Body of pancreas (tissue), 4 donors: ENCODE results near the gene WBP1L.

Experiments
- POLR2A ChIP-seq, 3 donors: fragments of 450-650 bp; IDR thresholded peaks; one replicate each; pipeline ENCODE4 v1.6.1; 2016; ENCODE audit warnings: antibody characterized with exemption in 3 of 3, mild to moderate bottlenecking in 2 of 3
- TF ChIP-seq, protein P1 (sequence below), 7 experiments: fragments of 450-650 bp in 4 of 7; fragments of 200-600 bp in 3 of 7; sonication (generic) in 3 of 7; IDR thresholded peaks; one replicate each; pipeline ENCODE4 v1.5.1; 2016 to 2019; ENCODE audit warnings: antibody characterized with exemption in 7 of 7

DNA sequence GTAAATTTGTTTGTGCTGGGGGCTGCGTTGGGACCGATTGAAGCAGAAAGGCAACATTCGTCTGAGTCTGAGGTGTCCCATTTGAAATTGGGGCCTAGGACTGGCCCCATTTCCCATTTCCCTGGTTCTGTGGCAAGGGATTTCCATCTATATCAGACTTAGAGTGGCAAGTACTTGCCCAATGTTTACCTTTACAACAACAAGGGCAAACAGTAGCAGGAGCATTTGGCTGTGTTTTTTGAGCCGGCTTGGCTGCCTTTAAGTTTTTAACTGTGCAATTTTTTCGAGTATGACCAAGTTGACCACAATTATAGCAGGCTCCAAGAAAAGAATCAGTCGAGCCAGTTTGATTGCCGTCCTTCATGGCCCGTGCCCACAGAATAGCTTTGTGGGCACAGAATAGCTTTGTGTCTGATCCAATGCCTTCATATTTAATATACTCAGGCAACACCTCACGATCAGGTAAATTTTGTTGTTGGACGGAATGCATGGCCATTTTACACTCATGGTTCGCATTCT is 98.1 kb downstream of the WBP1L start:
- TF ChIP-seq, protein P1, sequence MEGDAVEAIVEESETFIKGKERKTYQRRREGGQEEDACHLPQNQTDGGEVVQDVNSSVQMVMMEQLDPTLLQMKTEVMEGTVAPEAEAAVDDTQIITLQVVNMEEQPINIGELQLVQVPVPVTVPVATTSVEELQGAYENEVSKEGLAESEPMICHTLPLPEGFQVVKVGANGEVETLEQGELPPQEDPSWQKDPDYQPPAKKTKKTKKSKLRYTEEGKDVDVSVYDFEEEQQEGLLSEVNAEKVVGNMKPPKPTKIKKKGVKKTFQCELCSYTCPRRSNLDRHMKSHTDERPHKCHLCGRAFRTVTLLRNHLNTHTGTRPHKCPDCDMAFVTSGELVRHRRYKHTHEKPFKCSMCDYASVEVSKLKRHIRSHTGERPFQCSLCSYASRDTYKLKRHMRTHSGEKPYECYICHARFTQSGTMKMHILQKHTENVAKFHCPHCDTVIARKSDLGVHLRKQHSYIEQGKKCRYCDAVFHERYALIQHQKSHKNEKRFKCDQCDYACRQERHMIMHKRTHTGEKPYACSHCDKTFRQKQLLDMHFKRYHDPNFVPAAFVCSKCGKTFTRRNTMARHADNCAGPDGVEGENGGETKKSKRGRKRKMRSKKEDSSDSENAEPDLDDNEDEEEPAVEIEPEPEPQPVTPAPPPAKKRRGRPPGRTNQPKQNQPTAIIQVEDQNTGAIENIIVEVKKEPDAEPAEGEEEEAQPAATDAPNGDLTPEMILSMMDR (IDR thresholded peaks at IDR 0.05), result no peak
- no peak for TF ChIP-seq POLR2A (IDR thresholded peaks at IDR 0.05)
